HG02798 (cell line): ENCODE results near the gene FABP7.
"Not testable (repeated sequence)": the region's sequence is repeated elsewhere in the genome, so short reads cannot be mapped to it uniquely, and the experiment has no call there.

Source experiments
- ATAC-seq: cut with Tn5 transposase; IDR thresholded peaks from one replicate; pipeline ENCODE4 v1.9.1; 2021; ENCODE audit warnings: mild to moderate bottlenecking; ENCODE audit not compliant: unreplicated experiment, poor library complexity

Gene FABP7

GRCh38 chr6:122779667-122780066 is at the start of gene FABP7:
FABP7 (plus strand) TSS chr6:122779716; CDS start chr6:122779795, 79 bp downstream.
- no peak for ATAC-seq

- ATAC-seq: no peak
Observed at GRCh38 chr6:122730334-122730733, 49.2 kb upstream of the FABP7 start.

GRCh38 chr6:122730775-122731386 is 48.6 kb upstream of the FABP7 start:
- ATAC-seq: peak; percentile 67

- ATAC-seq: no peak
Observed at GRCh38 chr6:122733259-122733658, 46.3 kb upstream of the FABP7 start.

- ATAC-seq: no peak
Observed at GRCh38 chr6:122734529-122735395, 44.8 kb upstream of the FABP7 start.

- no peak for ATAC-seq
Observed at GRCh38 chr6:122735582-122735981, 43.9 kb upstream of the FABP7 start.

- ATAC-seq: no peak
Observed at GRCh38 chr6:122736163-122736562, 43.4 kb upstream of the FABP7 start.

- ATAC-seq: no peak
Observed at GRCh38 chr6:122736616-122737015, 42.9 kb upstream of the FABP7 start.

GRCh38 chr6:122740091-122740490 is 39.4 kb upstream of the FABP7 start:
- no peak for ATAC-seq

- no peak for ATAC-seq
Observed at GRCh38 chr6:122740936-122741335, 38.6 kb upstream of the FABP7 start.

GRCh38 chr6:122744247-122744646 is 35.3 kb upstream of the FABP7 start:
- ATAC-seq: not testable (repeated sequence)

GRCh38 chr6:122744856-122745255 is 34.7 kb upstream of the FABP7 start:
- not testable (repeated sequence) for ATAC-seq

- ATAC-seq: no peak
Observed at GRCh38 chr6:122746688-122747087, 32.8 kb upstream of the FABP7 start.

- ATAC-seq: no peak
Observed at GRCh38 chr6:122747573-122747972, 31.9 kb upstream of the FABP7 start.

- ATAC-seq: not testable (repeated sequence)
Observed at GRCh38 chr6:122748945-122749344, 30.6 kb upstream of the FABP7 start.

- no peak for ATAC-seq
Observed at GRCh38 chr6:122749451-122750050, 30.0 kb upstream of the FABP7 start.

- ATAC-seq: peak; percentile 87
Observed at GRCh38 chr6:122751326-122751725, 28.2 kb upstream of the FABP7 start.

GRCh38 chr6:122752459-122752858 is 27.1 kb upstream of the FABP7 start:
- ATAC-seq: no peak

GRCh38 chr6:122753000-122753687 is 26.4 kb upstream of the FABP7 start:
- ATAC-seq: no peak

- ATAC-seq: no peak
Observed at GRCh38 chr6:122753688-122754056, 25.8 kb upstream of the FABP7 start.
